ENCODE measurements around the gene MAP3K12.
"Not testable (repeated sequence)": the region's sequence is repeated elsewhere in the genome, so short reads cannot be mapped to it uniquely, and the experiment has no call there.

The MAP3K12 gene, protein sequence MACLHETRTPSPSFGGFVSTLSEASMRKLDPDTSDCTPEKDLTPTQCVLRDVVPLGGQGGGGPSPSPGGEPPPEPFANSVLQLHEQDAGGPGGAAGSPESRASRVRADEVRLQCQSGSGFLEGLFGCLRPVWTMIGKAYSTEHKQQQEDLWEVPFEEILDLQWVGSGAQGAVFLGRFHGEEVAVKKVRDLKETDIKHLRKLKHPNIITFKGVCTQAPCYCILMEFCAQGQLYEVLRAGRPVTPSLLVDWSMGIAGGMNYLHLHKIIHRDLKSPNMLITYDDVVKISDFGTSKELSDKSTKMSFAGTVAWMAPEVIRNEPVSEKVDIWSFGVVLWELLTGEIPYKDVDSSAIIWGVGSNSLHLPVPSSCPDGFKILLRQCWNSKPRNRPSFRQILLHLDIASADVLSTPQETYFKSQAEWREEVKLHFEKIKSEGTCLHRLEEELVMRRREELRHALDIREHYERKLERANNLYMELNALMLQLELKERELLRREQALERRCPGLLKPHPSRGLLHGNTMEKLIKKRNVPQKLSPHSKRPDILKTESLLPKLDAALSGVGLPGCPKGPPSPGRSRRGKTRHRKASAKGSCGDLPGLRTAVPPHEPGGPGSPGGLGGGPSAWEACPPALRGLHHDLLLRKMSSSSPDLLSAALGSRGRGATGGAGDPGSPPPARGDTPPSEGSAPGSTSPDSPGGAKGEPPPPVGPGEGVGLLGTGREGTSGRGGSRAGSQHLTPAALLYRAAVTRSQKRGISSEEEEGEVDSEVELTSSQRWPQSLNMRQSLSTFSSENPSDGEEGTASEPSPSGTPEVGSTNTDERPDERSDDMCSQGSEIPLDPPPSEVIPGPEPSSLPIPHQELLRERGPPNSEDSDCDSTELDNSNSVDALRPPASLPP

DNA sequence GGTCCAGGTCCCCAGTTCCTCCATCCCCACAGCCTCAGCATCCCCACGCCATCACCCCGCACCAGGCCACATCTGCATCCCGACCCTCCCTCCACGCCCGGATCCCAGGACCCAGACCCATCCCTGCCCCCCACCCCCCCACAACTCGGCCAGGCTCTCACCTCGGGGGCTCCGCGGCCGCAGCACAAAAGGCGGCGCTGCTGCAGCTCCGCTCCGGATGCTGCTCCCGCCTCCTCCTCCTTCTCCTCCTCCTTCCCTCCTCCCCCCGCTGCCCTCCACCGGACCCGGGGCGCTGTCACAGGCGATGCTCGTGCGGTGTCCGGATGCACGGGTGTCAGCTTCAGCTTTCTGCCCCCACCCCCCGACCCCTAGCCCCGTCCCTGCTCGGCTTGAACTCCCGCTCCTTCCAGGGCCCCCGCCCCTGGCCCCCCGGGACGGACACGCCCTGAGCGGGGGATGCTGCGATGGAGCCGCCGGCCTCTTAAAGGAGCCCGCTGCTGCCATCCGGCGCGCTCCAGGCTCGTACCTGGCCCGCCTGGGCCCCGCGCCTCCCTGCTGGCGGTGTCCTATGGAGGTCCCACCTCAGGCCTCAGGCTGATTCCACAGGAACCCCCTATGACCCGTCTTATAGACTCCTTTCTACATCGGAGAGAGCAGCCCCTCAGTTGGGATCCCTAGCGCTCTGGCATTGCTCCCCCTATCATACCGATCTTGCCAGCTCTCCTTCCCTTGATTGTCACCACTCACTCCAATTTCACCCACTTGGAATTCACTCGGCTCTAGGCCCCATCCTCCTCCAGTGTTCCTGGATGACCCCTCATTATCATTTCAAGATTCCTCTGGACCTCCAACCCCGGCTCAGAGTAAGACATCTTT is at the start of gene MAP3K12:
Gene MAP3K12, minus strand, starts transcription at position 193 of the 876 bp plus-strand sequence. CDS start 12,067 bp downstream, outside the sequence.
- DNase-seq = peak in 50 of 51 donors; percentile 27 to 84 (median 67)

DNA sequence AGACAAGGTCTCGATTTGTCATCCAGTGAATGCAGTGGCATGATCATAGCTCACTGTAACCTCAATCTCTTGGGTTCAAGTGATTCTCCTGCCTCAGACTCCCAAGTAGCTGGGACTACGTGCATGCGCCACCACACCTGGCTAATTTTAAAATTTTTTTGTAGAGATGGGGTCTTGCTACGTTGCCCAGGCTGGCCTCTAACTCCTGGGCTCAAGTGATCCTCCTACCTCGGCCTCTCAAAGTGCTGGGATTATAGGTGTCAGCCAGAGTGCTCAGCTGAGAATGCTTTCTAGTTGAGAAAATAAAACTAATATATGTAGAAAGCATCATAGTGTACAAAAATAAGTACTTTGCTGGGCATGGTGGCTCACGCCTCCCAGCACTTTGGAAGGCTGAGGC is 49.1 kb upstream of the MAP3K12 start:
- DNase-seq = not testable (repeated sequence)

DNA sequence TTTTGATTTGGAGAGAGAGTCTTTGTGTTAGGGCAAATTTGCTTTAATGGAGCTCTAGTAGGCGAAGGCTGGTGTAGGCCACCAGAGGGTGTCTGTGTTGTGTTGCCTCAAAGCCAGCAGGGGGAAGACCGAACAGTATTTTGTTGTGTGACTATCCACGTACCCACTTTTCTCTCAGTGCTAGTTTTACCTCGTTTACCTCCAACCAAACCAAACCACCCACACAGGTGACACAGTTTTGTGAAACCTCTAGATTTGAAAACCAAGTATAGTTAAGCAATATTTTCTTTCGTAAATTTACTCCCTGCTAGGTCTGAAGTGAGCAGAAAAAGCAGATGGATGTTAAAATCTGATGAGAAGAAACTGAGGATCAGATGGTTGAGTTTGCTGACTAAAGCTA is 44.3 kb upstream of the MAP3K12 start:
- peak in 36 of 51 donors; percentile 3 to 88 (median 31) for DNase-seq

DNA sequence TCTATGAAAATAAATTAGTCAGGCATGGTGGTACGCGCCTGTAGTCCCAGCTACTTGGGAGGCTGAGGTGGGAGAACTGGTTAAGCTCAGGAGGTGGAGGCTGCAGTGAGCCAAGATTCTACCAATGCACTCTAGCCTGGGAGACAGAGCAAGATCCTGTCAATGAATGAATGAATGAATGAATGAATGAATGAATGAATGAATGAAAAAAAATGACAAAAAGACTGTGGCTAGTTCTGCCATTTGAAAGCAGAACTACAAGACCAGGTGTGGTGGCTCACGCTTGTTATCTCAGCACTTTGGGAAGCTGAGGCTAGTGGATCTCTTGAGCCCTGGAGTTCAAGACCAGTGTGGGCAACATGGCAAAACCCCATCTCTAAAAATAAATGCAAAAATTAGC is 40.3 kb upstream of the MAP3K12 start:
- DNase-seq = no peak

GRCh38 chr12:53538209-53538689 is 39.0 kb upstream of the MAP3K12 start:
- peak in 9 of 51 donors; percentile 10 to 46 (median 21) for DNase-seq

GRCh38 chr12:53536962-53537361 is 37.7 kb upstream of the MAP3K12 start:
- DNase-seq = no peak

- peak in 3 of 51 donors; percentile 20 to 45 (median 21) for DNase-seq
Measured at GRCh38 chr12:53533471-53533870, 34.2 kb upstream of the MAP3K12 start.

DNA sequence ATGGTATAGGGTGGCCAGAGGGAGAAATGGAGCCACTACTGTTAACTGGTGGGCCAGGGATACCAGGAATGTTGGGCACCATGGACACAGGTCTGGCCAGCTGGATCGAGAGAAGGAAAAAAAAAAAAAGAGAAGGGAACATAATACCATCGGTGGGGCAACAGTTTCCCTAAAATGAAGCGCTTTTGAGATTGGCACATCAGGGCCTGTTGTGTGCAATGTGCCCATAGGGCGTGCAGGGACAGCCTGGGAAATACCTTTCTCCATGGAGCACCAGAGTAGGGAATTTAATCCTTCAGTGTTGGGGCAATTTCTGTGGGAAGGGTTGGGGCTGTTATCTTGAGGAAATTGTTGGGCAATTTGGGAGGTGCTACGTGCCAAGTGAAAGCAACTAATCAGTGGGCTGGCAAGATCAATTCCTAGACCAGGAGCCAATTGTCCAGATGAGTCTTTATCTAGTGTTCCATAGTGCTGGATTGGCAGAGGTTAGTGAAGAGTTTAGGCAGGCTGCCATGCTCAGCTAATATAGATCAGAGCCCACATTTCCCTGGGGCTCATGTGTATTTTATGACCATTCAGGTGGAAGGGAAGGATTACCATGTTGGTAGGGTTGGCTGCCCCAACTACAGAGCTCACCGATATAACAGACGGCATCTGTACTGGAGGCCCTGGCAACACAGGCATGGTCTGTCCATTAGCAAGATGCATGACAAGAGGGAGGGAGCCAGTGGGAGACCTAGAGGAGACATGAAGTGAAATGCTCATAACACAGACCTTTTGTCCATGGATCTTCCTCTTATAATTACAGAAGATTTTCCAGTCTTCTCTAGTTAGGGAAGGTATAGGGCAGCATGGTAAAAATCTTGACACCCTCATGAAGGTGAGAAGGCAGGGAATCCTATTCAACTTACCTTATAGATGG is 33.5 kb upstream of the MAP3K12 start:
- DNase-seq = no peak

GRCh38 chr12:53532021-53532420 is 32.8 kb upstream of the MAP3K12 start:
- DNase-seq = no peak

GRCh38 chr12:53530920-53531319 is 31.7 kb upstream of the MAP3K12 start:
- DNase-seq = no peak

DNA sequence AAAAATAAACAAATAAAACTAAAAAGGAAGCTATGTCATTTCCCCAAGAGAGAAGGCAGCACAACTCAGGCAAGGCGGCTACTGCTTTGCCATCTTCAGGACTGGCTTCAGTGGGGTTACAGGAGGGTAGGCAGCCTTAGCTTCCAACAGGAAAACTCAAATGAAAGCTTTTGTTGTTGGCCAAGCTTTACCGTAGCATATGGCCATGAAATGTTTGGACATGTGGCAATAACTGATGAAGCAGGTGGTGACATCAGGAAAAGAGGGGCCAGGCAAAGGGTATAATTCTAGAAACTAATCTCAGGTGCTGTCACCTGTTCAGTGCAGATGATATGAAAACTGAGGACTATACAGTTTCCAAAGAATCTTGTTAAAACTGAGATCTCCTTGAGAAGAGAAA is 30.8 kb upstream of the MAP3K12 start:
- no peak for DNase-seq

DNA sequence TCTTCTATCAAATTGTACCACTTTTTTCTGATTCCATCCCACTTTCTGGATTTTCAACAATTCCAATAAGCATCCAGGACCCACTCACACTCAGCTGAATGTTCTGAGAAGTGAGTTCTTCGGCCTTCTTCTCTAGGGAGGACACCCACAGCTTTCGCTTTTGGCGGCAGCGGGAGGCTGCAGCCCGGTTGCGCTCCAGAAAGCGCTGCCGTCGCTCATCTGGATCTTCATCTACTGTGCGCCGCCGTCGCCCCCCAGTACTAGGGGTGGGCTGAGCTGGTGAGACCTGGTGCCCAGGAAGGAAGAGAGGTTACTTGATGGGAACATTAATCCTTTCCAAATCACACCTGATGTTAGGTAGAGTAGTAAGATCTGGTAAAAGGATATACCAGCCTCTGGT is 25.2 kb upstream of the MAP3K12 start:
- DNase-seq = no peak

DNA sequence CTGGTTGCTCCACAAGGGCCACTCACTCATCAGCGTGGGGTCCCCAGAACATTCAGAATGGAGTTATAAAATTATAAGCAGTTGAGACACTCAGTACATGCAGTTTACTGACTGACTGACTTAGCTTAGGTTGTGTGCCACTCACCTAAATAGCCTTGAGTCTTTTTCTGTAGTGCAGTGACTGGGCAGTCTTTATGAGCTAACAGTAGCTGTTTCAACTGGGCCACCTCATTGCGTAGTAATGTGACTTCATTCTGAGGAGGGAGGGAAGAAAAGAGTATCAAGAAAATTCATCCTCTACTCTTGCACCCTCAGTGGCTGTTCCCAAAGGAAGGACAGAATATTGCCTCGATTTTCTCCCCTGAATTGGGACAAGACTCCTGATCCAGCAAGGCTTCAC is 23.9 kb upstream of the MAP3K12 start:
- no peak for DNase-seq

- no peak for DNase-seq
Measured at GRCh38 chr12:53518381-53518780, 19.1 kb upstream of the MAP3K12 start.

DNA sequence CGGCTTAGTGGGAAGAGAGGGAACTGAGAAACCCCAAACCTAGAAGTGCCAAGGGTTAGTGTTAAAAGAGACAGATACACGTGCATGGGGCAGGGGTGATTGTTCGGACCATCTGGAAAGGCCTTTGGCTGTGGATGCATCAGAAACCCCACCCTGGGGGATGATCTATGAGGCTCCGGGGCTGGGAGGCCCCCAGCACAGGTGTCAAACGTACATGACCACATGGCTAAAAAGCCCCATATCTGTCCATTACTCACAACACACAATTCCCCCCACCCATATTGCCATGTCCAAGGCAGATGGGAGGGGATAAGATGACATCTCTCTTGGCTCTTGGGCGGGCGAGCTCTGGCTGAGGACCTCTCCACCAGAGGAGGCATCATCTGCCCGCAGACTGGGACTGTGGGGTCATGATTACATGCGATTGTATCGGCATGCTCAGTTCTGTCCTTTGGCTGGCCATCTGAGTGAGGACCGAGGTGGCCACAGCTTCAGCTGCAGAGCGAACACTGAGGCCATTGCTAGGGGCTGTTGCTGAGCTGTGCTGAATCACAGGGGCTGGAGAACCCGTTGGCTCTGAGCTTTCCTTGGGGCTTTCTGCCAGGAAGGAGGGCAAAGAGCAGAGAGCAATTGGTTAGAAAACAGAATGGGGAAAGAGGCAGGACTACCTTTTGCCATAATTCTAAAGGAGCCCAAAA is 17.6 kb upstream of the MAP3K12 start:
- DNase-seq = no peak

DNA sequence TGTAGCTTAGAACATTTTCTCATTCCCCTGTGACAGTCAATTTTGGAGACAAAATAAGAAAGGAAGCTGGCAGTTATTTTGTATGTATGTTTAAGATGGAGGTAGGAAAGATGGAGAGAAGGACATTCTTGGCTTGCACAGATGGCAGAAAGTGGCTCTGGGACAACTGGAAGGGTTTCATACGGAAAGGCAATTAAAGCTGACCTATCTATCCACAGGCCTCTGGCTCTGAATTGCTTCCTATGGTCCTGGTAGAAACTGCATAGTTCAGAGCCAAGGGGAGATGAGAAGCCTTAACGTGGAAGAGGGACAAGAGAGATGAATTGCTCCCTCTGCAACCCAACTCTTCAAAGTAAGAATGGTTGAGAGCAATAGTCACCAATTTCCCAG is 16.0 kb upstream of the MAP3K12 start:
- no peak for DNase-seq

- DNase-seq = no peak
Measured at GRCh38 chr12:53514628-53515290, 15.5 kb upstream of the MAP3K12 start.

GRCh38 chr12:53513712-53514410 is 14.6 kb upstream of the MAP3K12 start:
- DNase-seq = no peak

All from hypothalamus (tissue), 51 donors.